ENCODE results near the gene SLC10A3.

- TF ChIP-seq EZH2 (IDR thresholded peaks at IDR 0.05; ENCODE audit: low read depth): no peak
- TF ChIP-seq CTCF (conservative IDR thresholded peaks at IDR 0.05): no peak
Measured at GRCh38 chrX:154484255-154485149, 5.9 kb downstream of the SLC10A3 start.
